IMR-90 (cell line): ENCODE measurements around the gene FADS6. TPM values are rescaled to one million over a fixed set of nuclear protein-coding genes. Genes with fewer than 3 reads are reported as not detected.
"Not testable (repeated sequence)": the region's sequence is repeated elsewhere in the genome, so short reads cannot be mapped to it uniquely, and the experiment has no call there.

ENCODE experiments used
- ATAC-seq: fragments of 200-7000 bp; cut with Tn5 transposase; 2 replicates; pipeline ENCODE4 v1.9.1; 2020; ENCODE audit warnings: low read depth, mild to moderate bottlenecking, moderate library complexity
- BruUV-seq: library from RNA; stranded (reverse); fragments of 400-500 nt; replicated peaks from 2 replicates; lab custom pipeline; 2021; lab: Mats Ljungman, UMichigan
- CTCF ChIA-PET: fragments of 300-600 bp; formaldehyde crosslinking; extraction: SDS; loops from one replicate; lab custom pipeline; 2021; ENCODE audit warnings: antibody characterized with exemption; lab: Yijun Ruan, JAX
- POLR2A ChIA-PET: fragments of 300-600 bp; sonication (Branson Sonifier 250); formaldehyde crosslinking; loops from one replicate; lab custom pipeline; 2022; ENCODE audit warnings: antibody characterized with exemption; ENCODE audit not compliant: unreplicated experiment; lab: Charles Lee
- DNase-seq: peaks from one replicate; pipeline ENCODE4 v3.0.0; 2013
- H2AFZ ChIP-seq: replicated peaks from 2 replicates; pipeline ENCODE3; 2013; ENCODE audit warnings: low read length, mild to moderate bottlenecking; ENCODE audit not compliant: poor library complexity
- H2AK5ac ChIP-seq: 2 replicates; pipeline ENCODE4 v1.6.1; 2013; ENCODE audit warnings: low read depth, low read length, inconsistent platforms
- H2AK9ac ChIP-seq: replicated peaks from 2 replicates; pipeline ENCODE3; 2013; ENCODE audit warnings: mild to moderate bottlenecking, low read depth, low read length, moderate library complexity; ENCODE audit not compliant: poor library complexity
- H2BK120ac ChIP-seq: 2 replicates; pipeline ENCODE4 v1.6.1; 2013; ENCODE audit warnings: low read depth, low read length, inconsistent platforms
- H2BK15ac ChIP-seq: 3 replicates; pipeline ENCODE4 v1.6.1; 2013; ENCODE audit warnings: low read depth, low read length, inconsistent platforms
- H2BK20ac ChIP-seq: 2 replicates; pipeline ENCODE4 v1.6.1; 2013; ENCODE audit warnings: low read depth, mild to moderate bottlenecking, inconsistent platforms, low read length, moderate library complexity
- H2BK5ac ChIP-seq: 2 replicates; pipeline ENCODE4 v1.6.1; 2013; ENCODE audit warnings: mild to moderate bottlenecking, low read depth, low read length, inconsistent platforms; ENCODE audit not compliant: poor library complexity, severe bottlenecking
- H3K14ac ChIP-seq: replicated peaks from 2 replicates; pipeline ENCODE4 v1.6.1; 2013; ENCODE audit warnings: low read depth, low read length, inconsistent platforms
- H3K18ac ChIP-seq: 2 replicates; pipeline ENCODE4 v1.6.1; 2013; ENCODE audit warnings: low read depth, low read length, control low read depth
- H3K23ac ChIP-seq: 2 replicates; pipeline ENCODE4 v1.6.1; 2013; ENCODE audit warnings: low read depth, low read length, inconsistent platforms
- H3K27ac ChIP-seq: 2 replicates; pipeline ENCODE4 v1.5.1; 2013; ENCODE audit warnings: mild to moderate bottlenecking, control low read depth, low read length; ENCODE audit not compliant: insufficient read depth
- H3K27me3 ChIP-seq: 2 replicates; pipeline ENCODE4 v1.6.1; 2013; ENCODE audit warnings: low read length; ENCODE audit not compliant: control insufficient read depth, insufficient read depth
- H3K36me3 ChIP-seq: 2 replicates; pipeline ENCODE4 v1.6.1; 2013; ENCODE audit warnings: low read length, mixed read lengths; ENCODE audit not compliant: control insufficient read depth, insufficient read depth
- H3K4ac ChIP-seq: 2 replicates; pipeline ENCODE4 v1.6.1; 2013; ENCODE audit warnings: low read depth, low read length, inconsistent platforms
- H3K4me1 ChIP-seq: 2 replicates; pipeline ENCODE4 v1.6.1; 2013; ENCODE audit warnings: low read length, mixed read lengths; ENCODE audit not compliant: control insufficient read depth, insufficient read depth
- H3K4me2 ChIP-seq: 2 replicates; pipeline ENCODE4 v1.6.1; 2013; ENCODE audit warnings: low read depth, mild to moderate bottlenecking, control low read depth, low read length, moderate library complexity
- H3K4me3 ChIP-seq: 2 replicates; pipeline ENCODE4 v1.5.1; 2013; ENCODE audit warnings: low read depth, mild to moderate bottlenecking, control low read depth, low read length, moderate library complexity; ENCODE audit not compliant: insufficient read depth
- H3K56ac ChIP-seq: 2 replicates; pipeline ENCODE4 v1.6.1; 2013; ENCODE audit warnings: low read length, inconsistent platforms; ENCODE audit not compliant: insufficient read depth; ENCODE audit errors: extremely low read depth
- H3K79me1 ChIP-seq, 2 experiments: 2 replicates each; pipeline ENCODE4 v1.6.1; 2013; ENCODE audit warnings: low read length in 2 of 2, inconsistent platforms in 1 of 2, low read depth in 1 of 2
- H3K9ac ChIP-seq: 2 replicates; pipeline ENCODE4 v1.6.1; 2013; ENCODE audit warnings: low read depth, low read length, control low read depth
- H3K9me1 ChIP-seq: 2 replicates; pipeline ENCODE4 v1.6.1; 2013; ENCODE audit warnings: low read length, inconsistent platforms; ENCODE audit not compliant: insufficient read depth
- H3K9me3 ChIP-seq: 2 replicates; pipeline ENCODE4 v1.6.1; 2013; ENCODE audit warnings: low read length; ENCODE audit not compliant: control insufficient read depth, insufficient read depth
- H4K20me1 ChIP-seq: 2 replicates; pipeline ENCODE4 v1.6.1; 2013; ENCODE audit warnings: low read length, inconsistent platforms; ENCODE audit not compliant: insufficient read depth
- H4K5ac ChIP-seq: 2 replicates; pipeline ENCODE4 v1.6.1; 2013; ENCODE audit warnings: mild to moderate bottlenecking, low read depth, low read length, control low read depth
- H4K8ac ChIP-seq, 2 experiments: 2 replicates each; pipeline ENCODE4 v1.6.1; 2013; ENCODE audit warnings: low read depth in 2 of 2, low read length in 2 of 2, control low read depth in 1 of 2, inconsistent platforms in 1 of 2
- H4K91ac ChIP-seq: 2 replicates; pipeline ENCODE4 v1.6.1; 2013; ENCODE audit warnings: low read depth, low read length, inconsistent platforms; ENCODE audit not compliant: insufficient read depth
- WGBS, 2 experiments: methylation state at CpG; one replicate each; pipeline versions ENCODE4 v1.1.5 to v1.1.7; 2013; ENCODE audit warnings: missing lambda C conversion rate in 2 of 2; ENCODE audit not compliant: insufficient read length in 1 of 2; ENCODE audit errors: extremely low coverage in 2 of 2; 5-methylcytosine and 5-hydroxymethylcytosine counted together
- dilution Hi-C: fragments of 300-500 bp; cut with HindIII; formaldehyde crosslinking; loops from one replicate; pipeline ENCODE4 v1.14.3; 2018; ENCODE audit warnings: low sequenced_read_pairs; ENCODE audit not compliant: unreplicated experiment
- in situ Hi-C: fragments of 300-500 bp; cut with MboI; formaldehyde crosslinking; loops from 3 replicates; pipeline ENCODE4 v1.14.3; 2019; ENCODE audit warnings: low sequenced_read_pairs, inconsistent platforms, mixed read lengths
- intact Hi-C: fragments of 100-400 bp; cut with micrococcal nuclease; formaldehyde crosslinking; loops from 2 replicates; pipeline ENCODE4 v1.10.0; 2022
- polyA plus RNA-seq, 3 experiments: library from polyadenylated mRNA; depleted of rRNA; stranded (reverse); fragments of >200 nt; gene quantifications; 2 replicates each; pipeline ENCODE4 v1.2.3, GENCODE V29; 2012; ENCODE audit warnings: low replicate concordance in 1 of 3
- total RNA-seq: library from RNA; depleted of rRNA; stranded (reverse); fragments of >200 nt; gene quantifications from 2 replicates; pipeline ENCODE4 v1.2.3, GENCODE V29; 2012

The FADS6 gene
- total and polyA plus RNA-seq, 2 of the 4 experiments (the other 2 are of a cell fraction) = not detected

GRCh38 chr17:74909097-74909496 lies 15.7 kb upstream of the FADS6 start:
- intact Hi-C loops, H2AK5ac ChIP-seq, H2AK9ac ChIP-seq, CTCF ChIA-PET, H2BK5ac ChIP-seq, H3K79me1 ChIP-seq, H3K27me3 ChIP-seq, in situ Hi-C loops, H3K27ac ChIP-seq, H2BK15ac ChIP-seq, H3K9ac ChIP-seq, H4K8ac ChIP-seq, H3K18ac ChIP-seq, H4K20me1 ChIP-seq, H2AFZ ChIP-seq, dilution Hi-C loops, H3K4me2 ChIP-seq, H3K56ac ChIP-seq, H2BK120ac ChIP-seq, H3K4me3 ChIP-seq, H4K91ac ChIP-seq, H2BK20ac ChIP-seq, DNase-seq, H4K5ac ChIP-seq, H3K4ac ChIP-seq, H3K14ac ChIP-seq, POLR2A ChIA-PET, H3K9me1 ChIP-seq, H3K23ac ChIP-seq, H3K36me3 ChIP-seq, H3K4me1 ChIP-seq, H3K9me3 ChIP-seq, ATAC-seq, BruUV-seq: not testable (repeated sequence)
- WGBS, 2 experiments = 17% methylated on average over 1 of the region's 4 CpGs; no CpG with 5 or more reads in 1 of the 2 experiments
